Testis (tissue), 2 donors: ENCODE results near the gene CDC20.

Experiments used
- CTCF ChIP-seq, 3 experiments: fragments of 450-650 bp in 2 of 3; fragments of 200-600 bp in 1 of 3; sonication (generic) in 1 of 3; IDR thresholded peaks; one replicate each; pipeline ENCODE4 v1.5.1; 2016 to 2019; ENCODE audit warnings: antibody characterized with exemption in 3 of 3, mild to moderate bottlenecking in 2 of 3, moderate library complexity in 1 of 3
- POLR2A ChIP-seq: fragments of 450-650 bp; IDR thresholded peaks from one replicate; pipeline ENCODE4 v1.6.1; 2017; ENCODE audit warnings: antibody characterized with exemption, mild to moderate bottlenecking, moderate library complexity

- TF ChIP-seq CTCF (IDR thresholded peaks at IDR 0.05) = no peak
- no peak for TF ChIP-seq POLR2A
Measured at GRCh38 chr1:43382027-43382779, 23.4 kb downstream of the CDC20 start.
